Natural killer cell (primary cell): Measurements from ENCODE around the gene DNAH2. TPM values are rescaled to one million over a fixed set of nuclear protein-coding genes. Genes with fewer than 3 reads are reported as not detected.

ENCODE experiments used
- ATAC-seq, 3 donors: fragments of 150-1000 bp in 2 of 3; fragments of 200-7000 bp in 1 of 3; cut with Tn5 transposase; 1 replicate in 1 of 3; 2 replicates in 2 of 3; pipeline ENCODE4 v1.10.0; 2021; ENCODE audit warnings: mild to moderate bottlenecking in 2 of 3, moderate library complexity in 2 of 3
- DNase-seq, 2 donors: peaks; one replicate each; pipeline versions ENCODE4 v3.0.0 to v3.0.0-alpha.2; 2013 to 2021; ENCODE audit warnings: mixed read lengths in 1 of 2
- H3K27ac ChIP-seq: one replicate; pipeline ENCODE4 v1.5.1; 2013; ENCODE audit warnings: mild to moderate bottlenecking, low read length
- H3K27me3 ChIP-seq: one replicate; pipeline ENCODE4 v1.6.1; 2013; ENCODE audit warnings: low read length; ENCODE audit not compliant: control insufficient read depth, insufficient read depth
- H3K36me3 ChIP-seq: one replicate; pipeline ENCODE4 v1.6.1; 2013; ENCODE audit warnings: low read length; ENCODE audit not compliant: control insufficient read depth, insufficient read depth
- H3K4me1 ChIP-seq: one replicate; pipeline ENCODE4 v1.6.1; 2013; ENCODE audit warnings: low read length; ENCODE audit not compliant: control insufficient read depth, insufficient read depth
- H3K4me3 ChIP-seq: one replicate; pipeline ENCODE4 v1.5.1; 2013; ENCODE audit warnings: low read length
- H3K9me3 ChIP-seq: one replicate; pipeline ENCODE4 v1.6.1; 2013; ENCODE audit warnings: low read length; ENCODE audit not compliant: control insufficient read depth, insufficient read depth
- H3K27ac Mint-ChIP-seq, 2 donors: one replicate each; pipeline ENCODE4 v1.8.0; 2022; ENCODE audit warnings: mild to moderate bottlenecking in 2 of 2, mixed read lengths in 2 of 2, moderate library complexity in 1 of 2
- H3K27me3 Mint-ChIP-seq, 2 donors: one replicate each; pipeline ENCODE4 v1.8.0; 2022; ENCODE audit warnings: low read depth in 2 of 2, mixed read lengths in 2 of 2
- H3K36me3 Mint-ChIP-seq: one replicate; pipeline ENCODE4 v1.8.0; 2022; ENCODE audit warnings: mixed read lengths
- H3K4me1 Mint-ChIP-seq, 2 donors: one replicate each; pipeline ENCODE4 v1.8.0; 2022; ENCODE audit warnings: mixed read lengths in 2 of 2
- H3K4me3 Mint-ChIP-seq: one replicate; pipeline ENCODE4 v1.8.0; 2022; ENCODE audit warnings: mild to moderate bottlenecking, moderate library complexity, mixed read lengths
- H3K9me3 Mint-ChIP-seq, 2 donors: one replicate each; pipeline ENCODE4 v1.8.0; 2022; ENCODE audit warnings: mixed read lengths in 2 of 2
- CTCF ChIP-seq: fragments of 200-600 bp; IDR thresholded peaks from one replicate; pipeline ENCODE4 v1.8.0; 2022; ENCODE audit warnings: antibody characterized with exemption
- WGBS: methylation state at CpG from one replicate; pipeline ENCODE4 v1.1.7; 2013; ENCODE audit warnings: missing lambda C conversion rate; ENCODE audit not compliant: insufficient coverage; 5-methylcytosine and 5-hydroxymethylcytosine counted together
- intact Hi-C: fragments of 100-400 bp; cut with micrococcal nuclease; formaldehyde crosslinking; loops from one replicate; pipeline ENCODE4 v1.14.2; 2022
- total RNA-seq, 4 donors: library from RNA; stranded (reverse); fragments of 120-200 nt in 1 of 4; gene quantifications; one replicate each; pipeline versions ENCODE4 v1.2.3 to v1.2.4, GENCODE V29; 2013 to 2022

Gene DNAH2
- total RNA-seq, 3 donors from 2014 or later (not counting 1 experiment from before 2014, with no cell fraction given): 0.05 to 0.07 TPM; not detected in 1

- peak in 2 of 3 donors; percentile 16 to 40 for ATAC-seq
Observed at GRCh38 chr17:7705269-7706255, 12.0 kb upstream of the DNAH2 start.

GRCh38 chr17:7706631-7707354, 10.8 kb upstream of the DNAH2 start:
- intact Hi-C loops: no loop called here
- ATAC-seq: no peak
- Histone ChIP-seq H3K27me3 (peaks cover 25% of the 10 kb centered on the region), H3K4me1 (peaks cover 16% of the 10 kb centered on the region), H3K36me3 (peaks cover 12% of the 10 kb centered on the region), H3K27ac (no peak overlapping the region), H3K4me3 (no peak overlapping the region), H3K9me3 (no peaks in the 10 kb centered on the region)
- H3K9me3 Mint-ChIP-seq: no peaks in the 10 kb centered on the region
- no peak overlapping the region for H3K4me3 Mint-ChIP-seq
- no peak for DNase-seq
- peaks cover 28 to 44% of the 10 kb centered on the region in 2 donors for H3K27me3 Mint-ChIP-seq
- no peak for TF ChIP-seq CTCF
- WGBS: 74% methylated on average over 1 of the region's 3 CpGs
- H3K4me1 Mint-ChIP-seq: peaks cover 9 to 37% of the 10 kb centered on the region in 2 donors
- no peak overlapping the region for H3K27ac Mint-ChIP-seq
- H3K36me3 Mint-ChIP-seq: no peaks in the 10 kb centered on the region

More at GRCh38 chr17:7705269-7706255, 12.0 kb upstream of the DNAH2 start:
- Mint-ChIP-seq H3K27ac (peak overlapping the region in 1 of 2 donors; percentile 58), H3K4me1 (peaks cover 6 to 29% of the 10 kb centered on the region in 2 donors), H3K9me3 (no peaks in the 10 kb centered on the region), H3K4me3 (peak overlapping the region; percentile 40), H3K36me3 (no peaks in the 10 kb centered on the region), H3K27me3 (peaks cover 16 to 34% of the 10 kb centered on the region in 2 donors)
- intact Hi-C loops: no loop called here
- H3K36me3 ChIP-seq: peaks cover 20% of the 10 kb centered on the region
- H3K27me3 ChIP-seq: peaks cover 25% of the 10 kb centered on the region
- WGBS: 6% methylated on average over 50 of the region's 50 CpGs
- H3K27ac ChIP-seq: no peak overlapping the region
- no peak overlapping the region for H3K4me3 ChIP-seq
- DNase-seq: peak in 1 of 2 donors; percentile 23
- peaks cover 15% of the 10 kb centered on the region for H3K4me1 ChIP-seq
- TF ChIP-seq CTCF: no peak
- no peaks in the 10 kb centered on the region for H3K9me3 ChIP-seq

GRCh38 chr17:7707446-7707845, 10.1 kb upstream of the DNAH2 start:
- Mint-ChIP-seq H3K27me3 (peaks cover 31 to 48% of the 10 kb centered on the region in 2 donors), H3K4me1 (peaks cover 9 to 37% of the 10 kb centered on the region in 2 donors), H3K9me3 (no peaks in the 10 kb centered on the region), H3K4me3 (no peak overlapping the region), H3K27ac (no peak overlapping the region), H3K36me3 (no peaks in the 10 kb centered on the region)
- no peak for ATAC-seq
- H3K27ac ChIP-seq: no peak overlapping the region
- 85% methylated on average over 8 of the region's 9 CpGs for WGBS
- no peak overlapping the region for H3K4me3 ChIP-seq
- TF ChIP-seq CTCF: no peak
- peaks cover 25% of the 10 kb centered on the region for H3K27me3 ChIP-seq
- intact Hi-C loops: no loop called here
- peaks cover 7% of the 10 kb centered on the region for H3K36me3 ChIP-seq
- peaks cover 16% of the 10 kb centered on the region for H3K4me1 ChIP-seq
- DNase-seq: no peak
- no peaks in the 10 kb centered on the region for H3K9me3 ChIP-seq
